K562 (cell line): Measurements from ENCODE around the gene TULP4. TPM values are rescaled to one million over a fixed set of nuclear protein-coding genes. Genes with fewer than 3 reads are reported as not detected.

Experiments used
- AFF4 ChIP-seq: sonication (generic); formaldehyde crosslinking; IDR thresholded peaks from 2 replicates; pipeline ENCODE4 v1.8.0; 2023; ENCODE audit warnings: mild to moderate bottlenecking, missing genetic modification reagents
- CREB3 ChIP-seq: fragments of 450-650 bp; conservative IDR thresholded peaks from 2 replicates; pipeline ENCODE4 v1.6.1; 2016; ENCODE audit warnings: missing genetic modification characterization, low read depth, mild to moderate bottlenecking, missing compliant biosample characterization, moderate library complexity
- HES1 ChIP-seq: fragments of 450-650 bp; IDR thresholded peaks from 2 replicates; pipeline ENCODE4 v1.6.1; 2016; ENCODE audit warnings: low read depth, mild to moderate bottlenecking, moderate library complexity
- MBD1 ChIP-seq: fragments of 250-450 bp; sonication (Bioruptor Pico); IDR thresholded peaks from 2 replicates; pipeline ENCODE4 v1.8.0; 2022; ENCODE audit warnings: inconsistent platforms
- MIER1 ChIP-seq: fragments of 450-650 bp; IDR thresholded peaks from 2 replicates; pipeline ENCODE4 v1.6.1; 2016; ENCODE audit warnings: antibody characterized with exemption, mild to moderate bottlenecking, low read depth
- MTA1 ChIP-seq: fragments of 450-650 bp; IDR thresholded peaks from 2 replicates; pipeline ENCODE4 v1.6.1; 2017; ENCODE audit warnings: borderline replicate concordance
- NBN ChIP-seq: fragments of 450-650 bp; IDR thresholded peaks from 2 replicates; pipeline ENCODE4 v1.6.1; 2016; ENCODE audit warnings: low read depth, mild to moderate bottlenecking
- NFIC ChIP-seq: fragments of 450-650 bp; IDR thresholded peaks from 2 replicates; pipeline ENCODE4 v1.6.1; 2017; ENCODE audit warnings: mild to moderate bottlenecking, inconsistent platforms
- PURB ChIP-seq: sonication (generic); formaldehyde crosslinking; IDR thresholded peaks from 2 replicates; pipeline ENCODE4 v1.9.0; 2021; ENCODE audit warnings: low read depth, mild to moderate bottlenecking, missing genetic modification reagents
- SOX6 ChIP-seq: fragments of 450-650 bp; IDR thresholded peaks from 2 replicates; pipeline ENCODE4 v1.6.1; 2014; ENCODE audit warnings: mild to moderate bottlenecking
- SP1 ChIP-seq: sonication (generic); formaldehyde crosslinking; IDR thresholded peaks from 2 replicates; pipeline ENCODE4 v1.8.1; 2022; ENCODE audit warnings: mild to moderate bottlenecking, missing genetic modification reagents
- SPI1 ChIP-seq: IDR thresholded peaks from 2 replicates; pipeline ENCODE4 v1.6.1; 2011; ENCODE audit warnings: low read depth, low read length, control low read depth, borderline replicate concordance
- TEAD2 ChIP-seq: fragments of 450-650 bp; IDR thresholded peaks from 2 replicates; pipeline ENCODE4 v1.6.1; 2016; ENCODE audit warnings: missing genetic modification characterization, control low read depth, missing compliant biosample characterization
- ZBTB1 ChIP-seq: sonication (generic); formaldehyde crosslinking; IDR thresholded peaks from 2 replicates; pipeline ENCODE4 v1.8.1; 2023; ENCODE audit warnings: missing genetic modification reagents, low read depth, mild to moderate bottlenecking, borderline replicate concordance
- ZBTB33 ChIP-seq: sonication (generic); formaldehyde crosslinking; IDR thresholded peaks from 2 replicates; pipeline ENCODE4 v1.8.1; 2023; ENCODE audit warnings: mild to moderate bottlenecking, missing genetic modification reagents
- ZNF277 ChIP-seq: fragments of 250-450 bp; sonication (Bioruptor Pico); IDR thresholded peaks from 2 replicates; pipeline ENCODE4 v1.8.0; 2022; ENCODE audit warnings: inconsistent platforms, mild to moderate bottlenecking, moderate library complexity, borderline replicate concordance
- ZNF584 ChIP-seq: fragments of 200-800 bp; sonication (Bioruptor generic); IDR thresholded peaks from 2 replicates; pipeline ENCODE4 v1.6.1; 2016; ENCODE audit warnings: low read depth, mild to moderate bottlenecking, missing genetic modification characterization, missing compliant biosample characterization
- polyA plus RNA-seq, 8 experiments: library from polyadenylated mRNA; depleted of rRNA in 4 of 8; stranded (reverse) in 5 of 8; unstranded in 3 of 8; fragments of >200 nt; fragmentation: Nextera tagmentation in 2 of 8; fragmentation: Illumina TruSeq in 1 of 8; extraction: Ambion mirVana in 2 of 8; extraction: Trizol in 1 of 8; gene quantifications; 2 replicates each; pipeline versions ENCODE4 v1.2.1 to v1.2.3, GENCODE V29; 2011 to 2014; ENCODE audit warnings: inconsistent platforms in 1 of 8, missing spikeins in 1 of 8
- total RNA-seq, 7 experiments: library from RNA; depleted of rRNA in 6 of 7; stranded (reverse); fragments of >200 nt in 6 of 7; fragmentation: Illumina TruSeq in 2 of 7; extraction: Trizol in 2 of 7; gene quantifications; 2 replicates each; pipeline versions ENCODE4 v1.2.1 to v1.2.3, GENCODE V29; 2011 to 2021; ENCODE audit warnings: low replicate concordance in 1 of 7

Gene TULP4
- total and polyA plus RNA-seq, 9 of the 15 experiments (the other 6 are each of a cell fraction or from before 2014, with no cell fraction given), result 1.2 to 50.4 (median 11.0) TPM

- TF ChIP-seq ZNF277 (CRISPR knock-in tag) (no peak), MIER1 (0 out of 2 replicates have a peak, but pooled peaks have one; percentile 46), SPI1 (no peak), NBN (no peak), NFIC (no peak), TEAD2 (no peak), SOX6 (no peak), ZNF584 (CRISPR knock-in tag) (0 out of 2 replicates have a peak, but pooled peaks have one; percentile 63), SP1 (no peak), ZBTB33 (peak; percentile 73), MBD1 (CRISPR knock-in tag) (peak; percentile 90), HES1 (no peak), AFF4 (no peak), ZBTB1 (CRISPR knock-in tag) (peak; percentile 46; the same call in 1 of the 2 replicates), PURB (CRISPR knock-in tag) (no peak), CREB3 (tag) (0 out of 2 replicates have a peak, but pooled peaks have one; percentile 62), MTA1 (no peak)
Observed at GRCh38 chr6:158559338-158559894, 247.2 kb downstream of the TULP4 start (continued).
